OCI-LY3 (cell line): Measurements from ENCODE around the gene LAMA3.

ENCODE experiments used
- H2AFZ ChIP-seq: fragments of 200-600, 300-600 bp; shearing (Covaris generic); 2 replicates; pipeline ENCODE4 v1.6.0; 2014; ENCODE audit warnings: antibody characterized with exemption, low read depth, low read length
- H3K27ac ChIP-seq: fragments of 200-600, 300-600 bp; sonication (generic); 2 replicates; pipeline ENCODE4 v1.5.1; 2014; ENCODE audit warnings: mild to moderate bottlenecking, low read length, moderate library complexity, mixed read lengths
- H3K27me3 ChIP-seq: fragments of 200-600, 300-600 bp; sonication (generic); 2 replicates; pipeline ENCODE4 v1.6.1; 2014; ENCODE audit warnings: low read depth, low read length, mixed read lengths
- H3K36me3 ChIP-seq: fragments of 200-600, 300-600 bp; sonication (generic); replicated peaks from 2 replicates; pipeline ENCODE3; 2014; ENCODE audit warnings: low read depth, low read length, mixed read lengths
- H3K4me1 ChIP-seq: fragments of 300-600, 200-600 bp; sonication (generic); 2 replicates; pipeline ENCODE4 v1.6.1; 2014; ENCODE audit warnings: low read length, mixed read lengths
- H3K4me2 ChIP-seq: fragments of 200-600, 300-600 bp; sonication (generic); 2 replicates; pipeline ENCODE4 v1.6.1; 2014; ENCODE audit warnings: low read length, mixed read lengths
- H3K4me3 ChIP-seq: fragments of 300-600, 200-600 bp; sonication (generic); 2 replicates; pipeline ENCODE4 v1.5.1; 2014; ENCODE audit warnings: antibody characterized with exemption, mild to moderate bottlenecking, low read length, moderate library complexity
- H3K79me2 ChIP-seq: fragments of 300-600, 200-600 bp; shearing (Covaris generic); 2 replicates; pipeline ENCODE4 v1.6.1; 2014; ENCODE audit warnings: mild to moderate bottlenecking, low read length, mixed read lengths
- H3K9ac ChIP-seq: fragments of 300-600, 200-600 bp; shearing (Covaris generic); 2 replicates; pipeline ENCODE4 v1.6.0; 2014; ENCODE audit warnings: mild to moderate bottlenecking, low read length, moderate library complexity
- H3K9me3 ChIP-seq: fragments of 200-600, 300-600 bp; shearing (Covaris generic); 2 replicates; pipeline ENCODE4 v1.6.1; 2014; ENCODE audit warnings: low read length, mixed read lengths; ENCODE audit not compliant: insufficient read depth
- H4K20me1 ChIP-seq: fragments of 200-600, 300-600 bp; sonication (generic); 2 replicates; pipeline ENCODE4 v1.6.1; 2016; ENCODE audit warnings: low read length, mixed read lengths; ENCODE audit not compliant: insufficient read depth
- EZH2phosphoT487 ChIP-seq: fragments of 200-600 bp; shearing (Covaris generic); IDR thresholded peaks from 2 replicates; pipeline ENCODE4 v1.6.1; 2018; ENCODE audit warnings: antibody characterized with exemption, mixed run types, low read depth
- TF ChIP-seq, protein P1 (sequence below): fragments of 200-600, 300-600 bp; sonication (generic); IDR thresholded peaks from 2 replicates; pipeline ENCODE4 v1.5.1; 2014; ENCODE audit warnings: antibody characterized with exemption, low read length, low read depth

The LAMA3 gene

DNA sequence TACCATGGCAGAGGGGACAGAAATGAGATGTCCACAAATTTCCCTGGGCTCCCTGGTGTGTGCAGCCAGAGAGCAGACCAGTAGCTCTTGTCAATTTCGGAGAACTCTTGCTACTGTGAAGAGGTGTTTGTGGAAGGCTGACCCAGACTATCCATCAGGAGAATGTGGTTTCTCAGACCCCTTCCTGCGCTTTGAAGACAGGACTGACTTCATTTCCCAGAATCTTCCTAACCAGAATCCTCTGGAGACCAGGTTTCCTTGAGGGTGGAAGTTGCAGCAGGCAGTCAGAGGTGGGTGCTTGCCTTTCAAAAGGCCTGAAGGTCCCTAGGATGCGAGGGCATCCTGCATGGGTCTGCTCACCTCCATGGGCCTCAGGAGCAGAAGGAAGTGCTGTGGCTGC, 121.9 kb downstream of the LAMA3 start:
- Histone ChIP-seq H3K27me3 (peaks cover 2% of the 10 kb centered on the region; the same call in 1 of the 2 replicates), H3K9me3 (no peaks in the 10 kb centered on the region), H2AFZ (peak overlapping the region; percentile 14; the same call in 1 of the 2 replicates), H3K27ac (no peak overlapping the region), H3K9ac (no peak overlapping the region), H4K20me1 (no peaks in the 10 kb centered on the region), H3K4me1 (peaks cover 24% of the 10 kb centered on the region), H3K4me2 (peak overlapping the region; percentile 52; the same call in 1 of the 2 replicates), H3K79me2 (no peaks in the 10 kb centered on the region), H3K4me3 (no peak overlapping the region), H3K36me3 (no peaks in the 10 kb centered on the region)
- no peak for TF ChIP-seq EZH2phosphoT487
- TF ChIP-seq, protein P1, sequence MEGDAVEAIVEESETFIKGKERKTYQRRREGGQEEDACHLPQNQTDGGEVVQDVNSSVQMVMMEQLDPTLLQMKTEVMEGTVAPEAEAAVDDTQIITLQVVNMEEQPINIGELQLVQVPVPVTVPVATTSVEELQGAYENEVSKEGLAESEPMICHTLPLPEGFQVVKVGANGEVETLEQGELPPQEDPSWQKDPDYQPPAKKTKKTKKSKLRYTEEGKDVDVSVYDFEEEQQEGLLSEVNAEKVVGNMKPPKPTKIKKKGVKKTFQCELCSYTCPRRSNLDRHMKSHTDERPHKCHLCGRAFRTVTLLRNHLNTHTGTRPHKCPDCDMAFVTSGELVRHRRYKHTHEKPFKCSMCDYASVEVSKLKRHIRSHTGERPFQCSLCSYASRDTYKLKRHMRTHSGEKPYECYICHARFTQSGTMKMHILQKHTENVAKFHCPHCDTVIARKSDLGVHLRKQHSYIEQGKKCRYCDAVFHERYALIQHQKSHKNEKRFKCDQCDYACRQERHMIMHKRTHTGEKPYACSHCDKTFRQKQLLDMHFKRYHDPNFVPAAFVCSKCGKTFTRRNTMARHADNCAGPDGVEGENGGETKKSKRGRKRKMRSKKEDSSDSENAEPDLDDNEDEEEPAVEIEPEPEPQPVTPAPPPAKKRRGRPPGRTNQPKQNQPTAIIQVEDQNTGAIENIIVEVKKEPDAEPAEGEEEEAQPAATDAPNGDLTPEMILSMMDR = no peak

DNA sequence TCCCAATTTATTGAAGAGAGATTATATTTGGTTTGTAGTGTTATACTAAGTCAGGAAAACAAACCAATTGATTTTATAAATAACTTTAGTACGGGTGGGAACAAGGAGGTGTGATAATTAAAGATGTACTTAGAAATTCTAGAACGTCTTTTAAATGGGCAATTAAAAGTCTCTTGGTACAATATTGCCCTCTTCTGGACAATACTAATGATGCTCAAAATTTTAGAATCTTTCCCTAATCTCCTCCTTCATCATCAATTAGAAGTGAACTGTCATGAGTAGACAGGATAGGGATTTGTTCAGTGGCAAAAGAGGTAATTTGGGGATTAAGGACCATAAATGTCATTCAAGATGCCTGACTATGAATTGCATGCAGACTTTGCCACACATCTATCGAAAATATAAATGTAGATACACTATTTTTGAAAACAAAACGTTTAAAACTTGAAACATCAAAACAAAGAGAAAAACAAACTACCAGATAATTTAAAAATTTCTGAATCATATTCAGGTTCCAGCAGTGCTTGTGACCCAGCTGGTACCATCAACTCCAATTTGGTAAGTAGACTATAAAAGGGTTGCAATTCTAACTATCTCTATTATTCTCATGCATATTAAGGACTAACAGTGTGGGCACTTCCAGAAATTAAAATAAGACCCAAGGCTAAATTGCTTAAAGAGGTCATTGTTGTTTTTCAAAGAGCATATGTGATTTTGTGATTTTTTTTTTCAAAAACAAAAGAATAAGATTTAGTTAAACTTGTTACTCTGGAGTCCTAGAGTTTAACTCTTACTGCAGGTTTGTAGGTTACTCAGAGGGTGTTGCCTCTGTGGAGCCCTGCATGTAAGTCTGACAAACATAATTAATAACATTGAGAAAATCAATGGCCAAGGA, 123.5 kb downstream of the LAMA3 start:
- Histone ChIP-seq H3K79me2 (no peaks in the 10 kb centered on the region), H4K20me1 (no peaks in the 10 kb centered on the region), H3K36me3 (no peaks in the 10 kb centered on the region), H2AFZ (no peak overlapping the region), H3K27me3 (peaks cover 2% of the 10 kb centered on the region; the same call in 1 of the 2 replicates), H3K9me3 (no peaks in the 10 kb centered on the region), H3K4me1 (peaks cover 35% of the 10 kb centered on the region), H3K9ac (no peak overlapping the region), H3K4me3 (no peak overlapping the region), H3K27ac (no peak overlapping the region), H3K4me2 (no peak overlapping the region)
- no peak for TF ChIP-seq EZH2phosphoT487
- TF ChIP-seq, protein P1 = peak; percentile 58

DNA sequence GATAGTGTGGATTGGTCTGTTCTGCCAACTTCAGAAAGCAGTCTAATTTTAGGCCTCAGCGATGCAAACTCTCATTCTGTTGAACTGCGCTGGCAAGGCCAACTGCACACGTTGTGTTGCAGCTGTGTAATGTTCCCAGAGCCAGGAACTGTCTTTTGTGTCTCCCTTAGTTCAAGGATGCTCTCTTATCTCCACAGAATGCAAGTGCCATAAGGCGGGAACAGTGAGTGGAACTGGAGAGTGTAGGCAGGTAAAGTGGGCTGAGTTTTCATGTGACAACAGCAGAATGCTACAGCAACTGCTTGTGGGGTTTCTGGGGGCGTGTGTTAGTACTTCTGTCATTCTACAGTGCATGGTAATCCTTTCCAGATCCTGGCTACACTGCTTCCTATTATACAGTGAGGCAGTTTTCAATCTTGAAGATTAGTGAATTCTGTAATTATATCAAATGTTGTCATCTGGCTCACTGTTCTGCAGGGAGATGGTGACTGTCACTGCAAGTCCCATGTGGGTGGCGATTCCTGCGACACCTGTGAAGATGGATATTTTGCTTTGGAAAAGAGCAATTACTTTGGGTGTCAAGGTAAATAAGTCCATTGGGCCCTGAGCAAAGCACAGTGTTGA, 125.8 kb downstream of the LAMA3 start:
- Histone ChIP-seq H3K4me2 (no peak overlapping the region), H2AFZ (no peak overlapping the region), H3K4me1 (peaks cover 29% of the 10 kb centered on the region), H3K4me3 (no peak overlapping the region), H3K9me3 (no peaks in the 10 kb centered on the region), H4K20me1 (no peaks in the 10 kb centered on the region), H3K36me3 (no peaks in the 10 kb centered on the region), H3K9ac (no peak overlapping the region), H3K27ac (no peak overlapping the region), H3K79me2 (no peaks in the 10 kb centered on the region), H3K27me3 (0 out of 2 replicates have a peak, but pooled peaks cover 2% of the 10 kb centered on the region)
- no peak for TF ChIP-seq EZH2phosphoT487
- TF ChIP-seq, protein P1 = no peak

DNA sequence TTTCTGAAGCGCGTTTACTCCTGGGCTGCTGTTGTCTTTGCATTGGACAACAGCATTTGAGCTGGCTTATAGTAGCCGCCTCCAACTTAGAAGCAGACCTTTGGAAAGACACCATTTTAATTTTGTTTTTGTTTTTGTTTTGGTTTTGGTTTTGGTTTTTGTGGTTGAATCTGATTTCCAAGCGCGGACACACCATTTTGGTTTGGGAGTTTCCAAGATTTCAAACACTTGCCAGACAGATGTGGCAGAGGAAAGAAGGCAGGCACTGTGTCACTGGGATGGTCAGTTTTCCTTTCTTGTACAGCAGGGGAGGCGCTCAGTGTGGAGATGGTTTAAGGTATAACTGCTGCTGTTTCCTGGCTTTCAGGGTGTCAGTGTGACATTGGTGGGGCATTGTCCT, 126.8 kb downstream of the LAMA3 start:
- Histone ChIP-seq H2AFZ (no peak overlapping the region), H3K27me3 (0 out of 2 replicates have a peak, but pooled peaks cover 2% of the 10 kb centered on the region), H3K9me3 (no peaks in the 10 kb centered on the region), H3K79me2 (no peaks in the 10 kb centered on the region), H3K27ac (no peak overlapping the region), H3K4me3 (no peak overlapping the region), H3K36me3 (no peaks in the 10 kb centered on the region), H3K4me1 (peaks cover 20% of the 10 kb centered on the region), H3K4me2 (no peak overlapping the region), H3K9ac (no peak overlapping the region), H4K20me1 (no peaks in the 10 kb centered on the region)
- no peak for TF ChIP-seq EZH2phosphoT487
- TF ChIP-seq, protein P1 = no peak
